ENCODE measurements around the gene LYVE1. TPM values are rescaled to one million over a fixed set of nuclear protein-coding genes. Genes with fewer than 3 reads are reported as not detected.

LYVE1 gene
- total RNA-seq, 1 donor: not detected

GRCh38 chr11:10604798-10605197, 36.3 kb upstream of the LYVE1 start:
- Histone ChIP-seq H3K27me3 (ENCODE audit: insufficient read depth, low read length) (no peaks in the 10 kb centered on the region), H3K36me3 (ENCODE audit: insufficient read depth, low read length) (no peaks in the 10 kb centered on the region), H4K20me1 (ENCODE audit: insufficient read depth, low read length) (no peaks in the 10 kb centered on the region), H3K4me2 (ENCODE audit: insufficient read depth, low read length) (no peak overlapping the region), H3K27ac (ENCODE audit: low read depth, low read length) (no peak overlapping the region), H3K4me1 (ENCODE audit: insufficient read depth, low read length) (peaks cover 38% of the 10 kb centered on the region), H3K9me3 (ENCODE audit: low read depth, low read length) (no peaks in the 10 kb centered on the region), H3K4me3 (ENCODE audit: insufficient read depth, low read length) (no peak overlapping the region), H3K79me2 (ENCODE audit: insufficient read depth, low read length) (no peaks in the 10 kb centered on the region), H2AFZ (ENCODE audit: low read length) (no peak overlapping the region)
- DNase-seq (ENCODE audit: insufficient read length, low spot score, missing footprints): no peak
- TF ChIP-seq, protein P1, sequence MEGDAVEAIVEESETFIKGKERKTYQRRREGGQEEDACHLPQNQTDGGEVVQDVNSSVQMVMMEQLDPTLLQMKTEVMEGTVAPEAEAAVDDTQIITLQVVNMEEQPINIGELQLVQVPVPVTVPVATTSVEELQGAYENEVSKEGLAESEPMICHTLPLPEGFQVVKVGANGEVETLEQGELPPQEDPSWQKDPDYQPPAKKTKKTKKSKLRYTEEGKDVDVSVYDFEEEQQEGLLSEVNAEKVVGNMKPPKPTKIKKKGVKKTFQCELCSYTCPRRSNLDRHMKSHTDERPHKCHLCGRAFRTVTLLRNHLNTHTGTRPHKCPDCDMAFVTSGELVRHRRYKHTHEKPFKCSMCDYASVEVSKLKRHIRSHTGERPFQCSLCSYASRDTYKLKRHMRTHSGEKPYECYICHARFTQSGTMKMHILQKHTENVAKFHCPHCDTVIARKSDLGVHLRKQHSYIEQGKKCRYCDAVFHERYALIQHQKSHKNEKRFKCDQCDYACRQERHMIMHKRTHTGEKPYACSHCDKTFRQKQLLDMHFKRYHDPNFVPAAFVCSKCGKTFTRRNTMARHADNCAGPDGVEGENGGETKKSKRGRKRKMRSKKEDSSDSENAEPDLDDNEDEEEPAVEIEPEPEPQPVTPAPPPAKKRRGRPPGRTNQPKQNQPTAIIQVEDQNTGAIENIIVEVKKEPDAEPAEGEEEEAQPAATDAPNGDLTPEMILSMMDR (IDR thresholded peaks at IDR 0.05; ENCODE audit: extremely low read depth, low read depth, low read length): no peak

DNA sequence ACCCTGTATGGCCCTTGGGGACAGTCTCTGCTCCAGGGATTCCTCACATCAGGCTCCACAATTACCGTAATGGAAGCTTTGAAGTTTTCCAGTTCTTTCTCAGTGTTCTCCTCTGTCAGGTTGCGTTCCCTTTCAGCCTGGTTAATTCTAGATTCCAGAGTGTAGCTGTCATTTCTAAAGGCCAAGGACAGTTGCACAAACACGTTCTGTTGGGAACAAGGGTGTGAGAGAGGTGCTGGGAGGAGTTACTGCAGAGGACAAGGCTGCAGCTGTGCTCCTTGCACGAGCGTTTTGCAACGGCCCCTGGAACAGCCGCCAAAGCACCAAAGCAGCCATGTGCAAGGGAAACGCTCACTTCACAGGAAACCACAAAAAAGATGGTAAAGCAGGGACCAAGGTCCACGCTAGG, 35.9 kb upstream of the LYVE1 start:
- Histone ChIP-seq H3K4me3 (ENCODE audit: insufficient read depth, low read length) (no peak overlapping the region), H2AFZ (ENCODE audit: low read length) (peak overlapping the region; percentile 7), H3K27ac (ENCODE audit: low read depth, low read length) (no peak overlapping the region), H4K20me1 (ENCODE audit: insufficient read depth, low read length) (no peaks in the 10 kb centered on the region), H3K36me3 (ENCODE audit: insufficient read depth, low read length) (no peaks in the 10 kb centered on the region), H3K4me2 (ENCODE audit: insufficient read depth, low read length) (no peak overlapping the region), H3K4me1 (ENCODE audit: insufficient read depth, low read length) (peaks cover 38% of the 10 kb centered on the region), H3K79me2 (ENCODE audit: insufficient read depth, low read length) (no peaks in the 10 kb centered on the region), H3K9me3 (ENCODE audit: low read depth, low read length) (no peaks in the 10 kb centered on the region), H3K27me3 (ENCODE audit: insufficient read depth, low read length) (no peaks in the 10 kb centered on the region)
- peak; percentile 77 for DNase-seq (ENCODE audit: insufficient read length, low spot score, missing footprints)
- TF ChIP-seq, protein P1 (IDR thresholded peaks at IDR 0.05; ENCODE audit: extremely low read depth, low read depth, low read length): no peak

DNA sequence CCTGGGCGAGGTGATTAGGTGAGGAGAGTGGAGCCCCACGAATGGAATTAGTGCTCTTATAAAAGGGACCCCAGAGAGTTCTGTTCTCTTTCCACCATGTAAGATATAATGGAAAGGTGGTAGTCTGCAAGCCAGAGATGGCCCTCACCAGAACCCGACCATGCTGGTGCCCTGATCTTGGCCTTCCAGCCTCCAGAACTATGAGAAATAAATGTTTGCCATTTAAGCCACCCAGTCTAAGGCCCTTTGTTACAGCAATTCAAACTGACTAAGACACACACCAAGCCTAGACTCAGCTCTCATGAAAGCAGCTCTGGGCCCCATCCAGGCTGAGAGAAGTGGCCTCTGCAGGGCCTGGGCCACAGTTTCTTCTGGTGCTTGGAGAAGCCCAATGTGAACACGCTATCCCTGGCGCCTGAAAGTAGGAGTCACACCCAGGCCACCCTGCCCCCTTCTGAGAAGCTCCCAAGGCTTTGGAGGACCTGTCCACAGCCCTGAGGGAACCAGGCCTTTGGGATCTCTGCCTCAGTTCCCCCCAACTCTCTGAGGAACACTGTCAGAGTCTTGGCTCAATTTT, 35.3 kb upstream of the LYVE1 start:
- DNase-seq (ENCODE audit: insufficient read length, low spot score, missing footprints): no peak
- Histone ChIP-seq H3K4me1 (ENCODE audit: insufficient read depth, low read length) (peaks cover 38% of the 10 kb centered on the region), H3K27ac (ENCODE audit: low read depth, low read length) (no peak overlapping the region), H3K27me3 (ENCODE audit: insufficient read depth, low read length) (no peaks in the 10 kb centered on the region), H3K9me3 (ENCODE audit: low read depth, low read length) (no peaks in the 10 kb centered on the region), H2AFZ (ENCODE audit: low read length) (no peak overlapping the region), H3K4me3 (ENCODE audit: insufficient read depth, low read length) (no peak overlapping the region), H3K4me2 (ENCODE audit: insufficient read depth, low read length) (no peak overlapping the region), H4K20me1 (ENCODE audit: insufficient read depth, low read length) (no peaks in the 10 kb centered on the region), H3K36me3 (ENCODE audit: insufficient read depth, low read length) (no peaks in the 10 kb centered on the region), H3K79me2 (ENCODE audit: insufficient read depth, low read length) (no peaks in the 10 kb centered on the region)
- TF ChIP-seq, protein P1 (IDR thresholded peaks at IDR 0.05; ENCODE audit: extremely low read depth, low read depth, low read length): no peak

- Histone ChIP-seq H2AFZ (ENCODE audit: low read length) (no peak overlapping the region), H3K4me2 (ENCODE audit: insufficient read depth, low read length) (no peak overlapping the region), H3K9me3 (ENCODE audit: low read depth, low read length) (no peaks in the 10 kb centered on the region), H3K4me3 (ENCODE audit: insufficient read depth, low read length) (no peak overlapping the region), H4K20me1 (ENCODE audit: insufficient read depth, low read length) (no peaks in the 10 kb centered on the region), H3K4me1 (ENCODE audit: insufficient read depth, low read length) (peaks cover 35% of the 10 kb centered on the region), H3K36me3 (ENCODE audit: insufficient read depth, low read length) (no peaks in the 10 kb centered on the region), H3K27me3 (ENCODE audit: insufficient read depth, low read length) (no peaks in the 10 kb centered on the region), H3K79me2 (ENCODE audit: insufficient read depth, low read length) (no peaks in the 10 kb centered on the region), H3K27ac (ENCODE audit: low read depth, low read length) (no peak overlapping the region)
- TF ChIP-seq, protein P1 (IDR thresholded peaks at IDR 0.05; ENCODE audit: extremely low read depth, low read depth, low read length): no peak
- DNase-seq (ENCODE audit: insufficient read length, low spot score, missing footprints): no peak
Observed at GRCh38 chr11:10602945-10603344, 34.5 kb upstream of the LYVE1 start.
